Measurements from ENCODE around the gene DTHD1. TPM values are rescaled to one million over a fixed set of nuclear protein-coding genes. Genes with fewer than 3 reads are reported as not detected.

DTHD1 gene
- polyA plus RNA-seq, 3 donors: not detected

- no peak for DNase-seq (ENCODE audit: low read depth in 3 of 3, low spot score in 2 of 3)
Observed at GRCh38 chr4:36269101-36269500, 12.3 kb upstream of the DTHD1 start.

- DNase-seq (ENCODE audit: low read depth in 3 of 3, low spot score in 2 of 3): no peak
Observed at GRCh38 chr4:36269533-36270173, 11.8 kb upstream of the DTHD1 start.

GRCh38 chr4:36273276-36273675 lies 8.1 kb upstream of the DTHD1 start:
- no peak for DNase-seq (ENCODE audit: low read depth in 3 of 3, low spot score in 2 of 3)

GRCh38 chr4:36274158-36274557 lies 7.3 kb upstream of the DTHD1 start:
- DNase-seq (ENCODE audit: low read depth in 3 of 3, low spot score in 2 of 3): no peak

- no peak for DNase-seq (ENCODE audit: low read depth in 3 of 3, low spot score in 2 of 3)
Observed at GRCh38 chr4:36277533-36277932, 3.9 kb upstream of the DTHD1 start.

- no peak for DNase-seq (ENCODE audit: low read depth in 3 of 3, low spot score in 2 of 3)
Observed at GRCh38 chr4:36278789-36279188, 2.6 kb upstream of the DTHD1 start.

GRCh38 chr4:36280555-36280954 lies 861 bp upstream of the DTHD1 start:
- no peak for DNase-seq (ENCODE audit: low read depth in 3 of 3, low spot score in 2 of 3)

GRCh38 chr4:36282503-36283030 lies 1.2 kb downstream of the DTHD1 start:
- no peak for DNase-seq (ENCODE audit: low read depth in 3 of 3, low spot score in 2 of 3)

- no peak for DNase-seq (ENCODE audit: low read depth in 3 of 3, low spot score in 2 of 3)
Observed at GRCh38 chr4:36283912-36284465, 2.6 kb downstream of the DTHD1 start.

GRCh38 chr4:36285784-36286480 lies 4.5 kb downstream of the DTHD1 start:
- DNase-seq (ENCODE audit: low read depth in 3 of 3, low spot score in 2 of 3): no peak

- DNase-seq (ENCODE audit: low read depth in 3 of 3, low spot score in 2 of 3): no peak
Observed at GRCh38 chr4:36286481-36286871, 5.1 kb downstream of the DTHD1 start.

GRCh38 chr4:36288731-36289426 lies 7.5 kb downstream of the DTHD1 start:
- DNase-seq (ENCODE audit: low read depth in 3 of 3, low spot score in 2 of 3): no peak

GRCh38 chr4:36290641-36291040 lies 9.2 kb downstream of the DTHD1 start:
- DNase-seq (ENCODE audit: low read depth in 3 of 3, low spot score in 2 of 3): no peak

GRCh38 chr4:36292556-36293188 lies 11.3 kb downstream of the DTHD1 start:
- DNase-seq (ENCODE audit: low read depth in 3 of 3, low spot score in 2 of 3): no peak

- DNase-seq (ENCODE audit: low read depth in 3 of 3, low spot score in 2 of 3): no peak
Observed at GRCh38 chr4:36301127-36301526, 19.7 kb downstream of the DTHD1 start.

GRCh38 chr4:36303426-36304137 lies 22.2 kb downstream of the DTHD1 start:
- DNase-seq (ENCODE audit: low read depth in 3 of 3, low spot score in 2 of 3): no peak

GRCh38 chr4:36304138-36304681 lies 22.8 kb downstream of the DTHD1 start:
- no peak for DNase-seq (ENCODE audit: low read depth in 3 of 3, low spot score in 2 of 3)

GRCh38 chr4:36308150-36308549 lies 26.7 kb downstream of the DTHD1 start:
- no peak for DNase-seq (ENCODE audit: low read depth in 3 of 3, low spot score in 2 of 3)

- DNase-seq (ENCODE audit: low read depth in 3 of 3, low spot score in 2 of 3): no peak
Observed at GRCh38 chr4:36310216-36310615, 28.8 kb downstream of the DTHD1 start.

GRCh38 chr4:36310793-36311192 lies 29.4 kb downstream of the DTHD1 start:
- DNase-seq (ENCODE audit: low read depth in 3 of 3, low spot score in 2 of 3): no peak

All from right renal cortex interstitium (tissue), 3 donors.